ENCODE results near the gene HSPA1A.

HSPA1A gene

GRCh38 chr6:31827286-31828079 is 12.1 kb downstream of the HSPA1A start, which contains the start of gene HSPA1B (continued):
- TF ChIP-seq, protein P1, sequence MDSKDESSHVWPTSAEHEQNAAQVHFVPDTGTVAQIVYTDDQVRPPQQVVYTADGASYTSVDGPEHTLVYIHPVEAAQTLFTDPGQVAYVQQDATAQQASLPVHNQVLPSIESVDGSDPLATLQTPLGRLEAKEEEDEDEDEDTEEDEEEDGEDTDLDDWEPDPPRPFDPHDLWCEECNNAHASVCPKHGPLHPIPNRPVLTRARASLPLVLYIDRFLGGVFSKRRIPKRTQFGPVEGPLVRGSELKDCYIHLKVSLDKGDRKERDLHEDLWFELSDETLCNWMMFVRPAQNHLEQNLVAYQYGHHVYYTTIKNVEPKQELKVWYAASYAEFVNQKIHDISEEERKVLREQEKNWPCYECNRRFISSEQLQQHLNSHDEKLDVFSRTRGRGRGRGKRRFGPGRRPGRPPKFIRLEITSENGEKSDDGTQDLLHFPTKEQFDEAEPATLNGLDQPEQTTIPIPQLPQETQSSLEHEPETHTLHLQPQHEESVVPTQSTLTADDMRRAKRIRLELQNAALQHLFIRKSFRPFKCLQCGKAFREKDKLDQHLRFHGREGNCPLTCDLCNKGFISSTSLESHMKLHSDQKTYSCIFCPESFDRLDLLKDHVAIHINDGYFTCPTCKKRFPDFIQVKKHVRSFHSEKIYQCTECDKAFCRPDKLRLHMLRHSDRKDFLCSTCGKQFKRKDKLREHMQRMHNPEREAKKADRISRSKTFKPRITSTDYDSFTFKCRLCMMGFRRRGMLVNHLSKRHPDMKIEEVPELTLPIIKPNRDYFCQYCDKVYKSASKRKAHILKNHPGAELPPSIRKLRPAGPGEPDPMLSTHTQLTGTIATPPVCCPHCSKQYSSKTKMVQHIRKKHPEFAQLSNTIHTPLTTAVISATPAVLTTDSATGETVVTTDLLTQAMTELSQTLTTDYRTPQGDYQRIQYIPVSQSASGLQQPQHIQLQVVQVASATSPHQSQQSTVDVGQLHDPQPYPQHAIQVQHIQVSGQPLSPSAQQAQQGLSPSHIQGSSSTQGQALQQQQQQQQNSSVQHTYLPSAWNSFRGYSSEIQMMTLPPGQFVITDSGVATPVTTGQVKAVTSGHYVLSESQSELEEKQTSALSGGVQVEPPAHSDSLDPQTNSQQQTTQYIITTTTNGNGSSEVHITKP (tag by site-specific recombination; IDR thresholded peaks at IDR 0.05), result peak; percentile 25
- TF ChIP-seq ZNF155 (tag by site-specific recombination; IDR thresholded peaks at IDR 0.05) (no peak), GLI4 (tag by site-specific recombination; IDR thresholded peaks at IDR 0.05) (no peak), GLIS1 (tag by site-specific recombination; IDR thresholded peaks at IDR 0.05) (peak; percentile 31; the same call in 1 of the 2 replicates), ZBTB49 (tag by site-specific recombination; IDR thresholded peaks at IDR 0.05; ENCODE audit: low read depth) (no peak), ZNF175 (tag by site-specific recombination; IDR thresholded peaks at IDR 0.05) (no peak), ZNF211 (tag by site-specific recombination; IDR thresholded peaks at IDR 0.05; ENCODE audit: low read depth) (no peak), SCRT2 (tag by site-specific recombination; IDR thresholded peaks at IDR 0.05) (peak; percentile 50; the same call in 1 of the 2 replicates), ZBTB48 (tag by site-specific recombination; IDR thresholded peaks at IDR 0.05) (no peak), ZNF140 (tag by site-specific recombination; IDR thresholded peaks at IDR 0.05) (no peak), ZNF311 (tag by site-specific recombination; IDR thresholded peaks at IDR 0.05; ENCODE audit: borderline replicate concordance) (no peak), ZNF677 (tag by site-specific recombination; IDR thresholded peaks at IDR 0.05) (no peak), ZNF16 (tag by site-specific recombination; IDR thresholded peaks at IDR 0.05; ENCODE audit: low read depth) (no peak), ZNF473 (tag by site-specific recombination; IDR thresholded peaks at IDR 0.05) (no peak), ZNF837 (tag by site-specific recombination; IDR thresholded peaks at IDR 0.05) (no peak), KLF7 (tag by site-specific recombination; IDR thresholded peaks at IDR 0.05; ENCODE audit: borderline replicate concordance) (0 out of 2 replicates have a peak, but pooled peaks have one; percentile 45), MZF1 (tag by site-specific recombination; IDR thresholded peaks at IDR 0.05; ENCODE audit: borderline replicate concordance) (no peak), ZNF558 (tag by site-specific recombination; IDR thresholded peaks at IDR 0.05) (no peak), ZNF571 (tag by site-specific recombination; IDR thresholded peaks at IDR 0.05) (no peak), ZNF513 (tag by site-specific recombination; IDR thresholded peaks at IDR 0.05) (no peak), ZFP69B (tag by site-specific recombination; IDR thresholded peaks at IDR 0.05) (no peak), ZNF624 (tag by site-specific recombination; IDR thresholded peaks at IDR 0.05) (no peak)
- TF ChIP-seq, protein P2, sequence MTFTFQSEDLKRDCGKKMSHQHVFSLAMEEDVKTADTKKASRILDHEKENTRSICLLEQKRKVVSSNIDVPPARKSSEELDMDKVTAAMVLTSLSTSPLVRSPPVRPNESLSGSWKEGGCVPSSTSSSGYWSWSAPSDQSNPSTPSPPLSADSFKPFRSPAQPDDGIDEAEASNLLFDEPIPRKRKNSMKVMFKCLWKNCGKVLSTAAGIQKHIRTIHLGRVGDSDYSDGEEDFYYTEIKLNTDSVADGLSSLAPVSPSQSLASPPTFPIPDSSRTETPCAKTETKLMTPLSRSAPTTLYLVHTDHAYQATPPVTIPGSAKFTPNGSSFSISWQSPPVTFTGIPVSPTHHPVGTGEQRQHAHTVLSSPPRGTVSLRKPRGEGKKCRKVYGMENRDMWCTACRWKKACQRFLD (tag by site-specific recombination; IDR thresholded peaks at IDR 0.05), result no peak
- TF ChIP-seq, protein P3, sequence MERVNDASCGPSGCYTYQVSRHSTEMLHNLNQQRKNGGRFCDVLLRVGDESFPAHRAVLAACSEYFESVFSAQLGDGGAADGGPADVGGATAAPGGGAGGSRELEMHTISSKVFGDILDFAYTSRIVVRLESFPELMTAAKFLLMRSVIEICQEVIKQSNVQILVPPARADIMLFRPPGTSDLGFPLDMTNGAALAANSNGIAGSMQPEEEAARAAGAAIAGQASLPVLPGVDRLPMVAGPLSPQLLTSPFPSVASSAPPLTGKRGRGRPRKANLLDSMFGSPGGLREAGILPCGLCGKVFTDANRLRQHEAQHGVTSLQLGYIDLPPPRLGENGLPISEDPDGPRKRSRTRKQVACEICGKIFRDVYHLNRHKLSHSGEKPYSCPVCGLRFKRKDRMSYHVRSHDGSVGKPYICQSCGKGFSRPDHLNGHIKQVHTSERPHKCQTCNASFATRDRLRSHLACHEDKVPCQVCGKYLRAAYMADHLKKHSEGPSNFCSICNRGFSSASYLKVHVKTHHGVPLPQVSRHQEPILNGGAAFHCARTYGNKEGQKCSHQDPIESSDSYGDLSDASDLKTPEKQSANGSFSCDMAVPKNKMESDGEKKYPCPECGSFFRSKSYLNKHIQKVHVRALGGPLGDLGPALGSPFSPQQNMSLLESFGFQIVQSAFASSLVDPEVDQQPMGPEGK (tag by site-specific recombination; IDR thresholded peaks at IDR 0.05), result peak; percentile 92
- TF ChIP-seq, protein P4, sequence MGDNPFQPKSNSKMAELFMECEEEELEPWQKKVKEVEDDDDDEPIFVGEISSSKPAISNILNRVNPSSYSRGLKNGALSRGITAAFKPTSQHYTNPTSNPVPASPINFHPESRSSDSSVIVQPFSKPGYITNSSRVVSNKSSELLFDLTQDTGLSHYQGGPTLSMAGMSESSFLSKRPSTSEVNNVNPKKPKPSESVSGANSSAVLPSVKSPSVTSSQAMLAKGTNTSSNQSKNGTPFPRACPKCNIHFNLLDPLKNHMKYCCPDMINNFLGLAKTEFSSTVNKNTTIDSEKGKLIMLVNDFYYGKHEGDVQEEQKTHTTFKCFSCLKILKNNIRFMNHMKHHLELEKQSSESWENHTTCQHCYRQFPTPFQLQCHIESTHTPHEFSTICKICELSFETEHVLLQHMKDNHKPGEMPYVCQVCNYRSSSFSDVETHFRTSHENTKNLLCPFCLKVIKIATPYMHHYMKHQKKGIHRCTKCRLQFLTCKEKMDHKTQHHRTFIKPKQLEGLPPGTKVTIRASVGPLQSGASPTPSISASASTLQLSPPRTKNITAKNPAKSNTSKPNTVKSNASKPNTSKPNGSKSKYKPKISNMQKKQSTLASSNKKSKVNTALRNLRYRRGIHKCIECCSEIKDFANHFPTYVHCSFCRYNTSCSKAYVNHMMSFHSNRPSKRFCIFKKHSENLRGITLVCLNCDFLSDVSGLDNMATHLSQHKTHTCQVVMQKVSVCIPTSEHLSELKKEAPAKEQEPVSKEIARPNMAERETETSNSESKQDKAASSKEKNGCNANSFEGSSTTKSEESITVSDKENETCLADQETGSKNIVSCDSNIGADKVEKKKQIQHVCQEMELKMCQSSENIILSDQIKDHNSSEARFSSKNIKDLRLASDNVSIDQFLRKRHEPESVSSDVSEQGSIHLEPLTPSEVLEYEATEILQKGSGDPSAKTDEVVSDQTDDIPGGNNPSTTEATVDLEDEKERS (tag by site-specific recombination; IDR thresholded peaks at IDR 0.05), result no peak

Measured in HEK293 (cell line).